MCF 10A (cell line): ENCODE data around the gene MMADHC. TPM values are rescaled to one million over a fixed set of nuclear protein-coding genes. Genes with fewer than 3 reads are reported as not detected.

Experiments
- BruUV-seq: library from RNA; stranded (reverse); fragments of 400-500 nt; replicated peaks from 2 replicates; lab custom pipeline; 2021; lab: Mats Ljungman, UMichigan
- CTCF ChIA-PET: fragments of 300-600 bp; sonication (Branson Sonifier 250); formaldehyde crosslinking; extraction: SDS; loops from one replicate; lab custom pipeline; 2021; ENCODE audit warnings: antibody characterized with exemption, inconsistent platforms; lab: Yijun Ruan, JAX
- POLR2A ChIA-PET: fragments of 300-600, 350-650 bp; sonication (Branson Sonifier 250); formaldehyde crosslinking; extraction: SDS; loops from one replicate; lab custom pipeline; 2020; ENCODE audit warnings: antibody characterized with exemption, inconsistent platforms; lab: Yijun Ruan, JAX
- DNase-seq: peaks from one replicate; pipeline ENCODE4 v3.0.0-alpha.2; 2018; ENCODE audit not compliant: unreplicated experiment
- H3K27ac Mint-ChIP-seq: one replicate; pipeline ENCODE4 v1.8.0; 2022; ENCODE audit warnings: mild to moderate bottlenecking, low read depth, mixed read lengths; ENCODE audit not compliant: unreplicated experiment
- H3K27me3 Mint-ChIP-seq: one replicate; pipeline ENCODE4 v1.8.0; 2022; ENCODE audit warnings: mixed read lengths; ENCODE audit not compliant: insufficient read depth, unreplicated experiment
- H3K36me3 Mint-ChIP-seq: one replicate; pipeline ENCODE4 v1.8.0; 2022; ENCODE audit warnings: mild to moderate bottlenecking, moderate library complexity, mixed read lengths; ENCODE audit not compliant: insufficient read depth, unreplicated experiment
- H3K4me1 Mint-ChIP-seq: one replicate; pipeline ENCODE4 v1.8.0; 2022; ENCODE audit warnings: mixed read lengths; ENCODE audit not compliant: insufficient read depth, unreplicated experiment
- H3K4me3 Mint-ChIP-seq: one replicate; pipeline ENCODE4 v1.8.0; 2022; ENCODE audit warnings: mild to moderate bottlenecking, moderate library complexity, mixed read lengths; ENCODE audit not compliant: unreplicated experiment
- H3K9me3 Mint-ChIP-seq: one replicate; pipeline ENCODE4 v1.8.0; 2022; ENCODE audit warnings: mixed read lengths; ENCODE audit not compliant: unreplicated experiment
- CTCF ChIP-seq: fragments of 200-600 bp; IDR thresholded peaks from one replicate; pipeline ENCODE4 v1.8.0; 2022; ENCODE audit warnings: antibody characterized with exemption, mild to moderate bottlenecking; ENCODE audit not compliant: unreplicated experiment
- intact Hi-C: fragments of 100-400 bp; cut with micrococcal nuclease; formaldehyde crosslinking; loops from 2 replicates; pipeline ENCODE4 v1.14.1; 2022
- total RNA-seq: library from RNA; stranded (reverse); gene quantifications from 2 replicates; pipeline ENCODE4 v1.2.3, GENCODE V29; 2022

The MMADHC gene
- total RNA-seq, 1 experiment from 2014 or later = 156 TPM

- ChIA-PET POLR2A (no interaction called here), CTCF (interaction anchor here (0.6 to 0.7 kb wide), 2 partner anchors 48 to 1535 kb away, joined by 3 to 6 read pairs; no protein-coding TSS in a partner anchor)
- TF ChIP-seq CTCF = no peak
- no peaks in the 10 kb centered on the region for H3K27me3 Mint-ChIP-seq
- H3K4me1 Mint-ChIP-seq = no peaks in the 10 kb centered on the region
- no TSS peak for BruUV-seq
- DNase-seq = no peak
- no peak overlapping the region for H3K27ac Mint-ChIP-seq
- no peak overlapping the region for H3K4me3 Mint-ChIP-seq
- no peaks in the 10 kb centered on the region for H3K36me3 Mint-ChIP-seq
- intact Hi-C loops = no loop called here
- H3K9me3 Mint-ChIP-seq = no peaks in the 10 kb centered on the region
Observed at GRCh38 chr2:149627111-149627801, 39.7 kb upstream of the MMADHC start.

DNA sequence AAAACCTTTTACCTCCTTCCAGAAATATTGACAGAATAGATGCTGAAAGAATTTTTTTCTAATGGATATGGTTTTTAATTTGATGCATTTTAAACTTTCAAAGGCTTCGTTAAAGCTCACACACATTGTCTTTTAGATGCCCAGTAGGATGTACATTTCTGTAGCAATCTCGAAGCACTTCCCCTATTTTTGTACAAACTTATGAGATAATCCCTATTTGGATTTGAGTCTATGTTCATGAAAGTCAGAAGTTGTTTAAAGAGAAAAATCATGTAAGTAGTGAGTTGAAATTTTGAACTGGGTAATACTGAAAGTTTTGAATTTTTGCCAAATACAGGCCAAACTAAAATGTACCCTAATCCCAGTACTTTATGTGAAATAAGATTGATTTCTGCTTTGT is 38.1 kb upstream of the MMADHC start:
- POLR2A ChIA-PET = no interaction called here
- Mint-ChIP-seq H3K27ac (no peak overlapping the region), H3K27me3 (no peaks in the 10 kb centered on the region), H3K36me3 (no peaks in the 10 kb centered on the region), H3K4me1 (no peaks in the 10 kb centered on the region), H3K4me3 (no peak overlapping the region), H3K9me3 (no peaks in the 10 kb centered on the region)
- CTCF ChIA-PET = interaction anchor here (0.6 to 0.7 kb wide), 2 partner anchors 33 to 603 kb away, joined by 3 to 4 read pairs; no protein-coding TSS in a partner anchor
- BruUV-seq = no TSS peak
- TF ChIP-seq CTCF = no peak
- intact Hi-C loops = no loop called here
- DNase-seq = no peak

GRCh38 chr2:149625271-149625670 is 37.7 kb upstream of the MMADHC start:
- BruUV-seq = no TSS peak
- Mint-ChIP-seq H3K4me1 (no peaks in the 10 kb centered on the region), H3K4me3 (no peak overlapping the region), H3K27ac (no peak overlapping the region), H3K36me3 (no peaks in the 10 kb centered on the region), H3K27me3 (no peaks in the 10 kb centered on the region), H3K9me3 (no peaks in the 10 kb centered on the region)
- intact Hi-C loops = no loop called here
- ChIA-PET POLR2A (no interaction called here), CTCF (interaction anchor here (0.7 kb wide), 1 partner anchor 603 kb away, joined by 3 read pairs; no protein-coding TSS in a partner anchor)
- DNase-seq = no peak
- TF ChIP-seq CTCF = no peak

DNA sequence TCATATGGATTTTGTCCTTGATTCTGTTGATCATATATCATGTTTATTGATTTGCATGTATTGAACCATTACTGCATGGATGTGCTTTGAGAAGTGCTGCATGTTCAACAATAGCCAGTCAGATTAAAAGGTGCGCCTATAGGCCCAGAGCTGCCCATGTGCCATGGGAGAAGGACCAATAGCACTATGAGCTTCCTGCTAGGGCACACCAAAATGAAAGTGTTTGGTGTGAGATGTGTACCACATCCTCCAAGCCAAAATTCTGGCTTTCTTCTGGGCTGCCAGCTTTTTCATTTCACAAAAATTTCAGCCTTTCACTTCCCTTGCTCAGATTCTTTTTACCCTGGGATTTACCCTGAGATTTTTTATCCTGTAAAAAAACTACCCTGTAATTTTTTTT is 34.8 kb upstream of the MMADHC start:
- H3K27ac Mint-ChIP-seq = no peak overlapping the region
- POLR2A ChIA-PET = no interaction called here
- peaks cover 9% of the 10 kb centered on the region for H3K4me1 Mint-ChIP-seq
- intact Hi-C loops = no loop called here
- no TSS peak for BruUV-seq
- H3K36me3 Mint-ChIP-seq = no peaks in the 10 kb centered on the region
- no peaks in the 10 kb centered on the region for H3K27me3 Mint-ChIP-seq
- CTCF ChIA-PET = no interaction called here
- DNase-seq = no peak
- H3K9me3 Mint-ChIP-seq = no peaks in the 10 kb centered on the region
- H3K4me3 Mint-ChIP-seq = no peak overlapping the region
- TF ChIP-seq CTCF = no peak
